HL-60 (cell line): ENCODE data around the gene GNG10.
"Not testable (repeated sequence)": the region's sequence is repeated elsewhere in the genome, so short reads cannot be mapped to it uniquely, and the experiment has no call there.

Experiments
- DNase-seq, 2 experiments: peaks; one replicate each; pipeline ENCODE4 v3.0.0-alpha.2; 2010 to 2020; ENCODE audit warnings: low read depth in 1 of 2, low spot score in 1 of 2
- H3K27ac ChIP-seq: fragments of 250-450 bp; sonication (Bioruptor Pico); replicated peaks from 2 replicates; pipeline ENCODE4 v1.5.1; 2020; ENCODE audit warnings: mild to moderate bottlenecking, moderate library complexity
- H3K27me3 ChIP-seq: fragments of 250-450 bp; sonication (Bioruptor Pico); 2 replicates; pipeline ENCODE4 v1.5.1; 2021; ENCODE audit warnings: mild to moderate bottlenecking, moderate library complexity; ENCODE audit not compliant: insufficient read depth, poor library complexity, severe bottlenecking
- H3K4me3 ChIP-seq: replicated peaks from 2 replicates; pipeline ENCODE4 v1.5.1; 2011; ENCODE audit warnings: mild to moderate bottlenecking, control low read depth, low read length; ENCODE audit not compliant: insufficient read depth
- CTCF ChIP-seq: IDR thresholded peaks from one replicate; pipeline ENCODE4 v1.5.1; 2011; ENCODE audit warnings: low read length, control low read depth, inconsistent platforms; ENCODE audit not compliant: insufficient read depth
- GABPA ChIP-seq: IDR thresholded peaks from 2 replicates; pipeline ENCODE4 v1.6.1; 2012; ENCODE audit warnings: low read depth
- POLR2AphosphoS5 ChIP-seq: IDR thresholded peaks from 2 replicates; pipeline ENCODE4 v1.6.1; 2012; ENCODE audit warnings: low read depth
- REST ChIP-seq: IDR thresholded peaks from 2 replicates; pipeline ENCODE4 v1.6.1; 2012; ENCODE audit warnings: low read depth; ENCODE audit not compliant: insufficient replicate concordance
- SPI1 ChIP-seq: IDR thresholded peaks from 2 replicates; pipeline ENCODE4 v1.6.1; 2012; ENCODE audit warnings: low read depth, mild to moderate bottlenecking, borderline replicate concordance

Gene GNG10

DNA sequence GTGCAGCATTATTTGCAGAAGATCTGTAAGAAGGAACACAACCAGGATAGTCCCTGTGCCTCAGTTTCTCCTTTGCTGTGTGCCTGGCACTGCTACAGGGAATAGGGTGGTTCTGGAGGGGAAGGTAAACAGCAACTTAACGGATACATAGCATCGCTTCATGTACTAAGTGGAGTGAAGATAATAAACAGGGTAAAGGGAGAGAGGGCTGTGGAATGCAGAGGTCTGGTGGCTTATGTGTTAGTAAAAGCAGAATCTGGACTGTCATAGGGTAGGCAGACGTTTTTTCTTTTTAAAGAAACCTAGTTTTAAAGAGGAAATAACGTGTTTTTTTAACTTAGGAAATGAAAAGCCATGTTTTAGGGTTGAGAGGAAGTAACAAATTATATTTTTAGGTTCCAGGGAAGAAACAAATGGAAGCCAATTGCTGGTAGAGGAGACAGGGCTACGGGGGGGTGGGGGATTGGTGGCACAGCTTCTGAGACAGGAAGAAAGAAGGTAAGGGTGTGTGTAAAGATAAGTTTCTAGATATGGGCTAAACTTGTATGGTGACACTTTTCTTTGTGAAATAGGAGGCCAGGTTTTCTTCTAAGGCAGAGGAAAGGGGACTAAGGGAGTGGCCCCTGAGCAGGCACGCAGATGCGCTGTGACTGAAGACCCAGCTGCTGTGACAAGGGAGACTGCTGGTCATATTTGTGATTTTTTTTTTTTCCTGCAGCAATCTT, 1.3 kb downstream of the GNG10 start:
- Histone ChIP-seq H3K4me3 (peak overlapping the region; percentile 87), H3K27me3 (no peaks in the 10 kb centered on the region), H3K27ac (peak overlapping the region; percentile 49)
- no peak for DNase-seq
- TF ChIP-seq POLR2AphosphoS5 (no peak), SPI1 (no peak), REST (no peak), GABPA (no peak), CTCF (no peak)

DNA sequence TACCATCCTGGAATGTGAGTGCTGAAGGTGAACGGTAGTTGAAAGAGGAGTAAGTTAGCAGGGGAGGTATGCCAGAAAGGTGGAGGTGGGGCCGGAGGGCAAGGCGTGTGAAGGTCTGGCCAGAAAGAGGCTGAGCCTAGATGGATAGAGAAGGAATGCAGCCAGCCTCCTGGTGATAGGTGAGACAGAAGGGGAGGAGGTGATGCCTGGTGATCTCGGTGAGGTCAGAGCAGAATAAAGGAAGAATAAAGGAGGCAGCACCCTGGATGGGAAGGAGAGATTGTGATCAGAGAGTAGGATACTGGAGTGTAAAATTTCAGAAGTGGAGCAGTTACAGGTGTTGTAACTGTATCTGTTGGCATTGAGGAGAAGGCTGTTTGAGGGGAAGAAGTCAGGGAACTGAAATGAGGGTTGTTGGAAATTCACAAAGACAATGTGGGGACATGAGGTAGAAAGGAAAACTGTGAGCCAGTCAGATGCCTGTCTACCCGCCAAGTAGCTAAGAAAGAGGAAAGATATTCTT, 2.0 kb downstream of the GNG10 start:
- TF ChIP-seq REST: no peak
- no peak for TF ChIP-seq GABPA
- TF ChIP-seq POLR2AphosphoS5: no peak
- no peak for TF ChIP-seq SPI1
- TF ChIP-seq CTCF: no peak
- Histone ChIP-seq H3K27ac (no peak overlapping the region), H3K27me3 (no peaks in the 10 kb centered on the region), H3K4me3 (no peak overlapping the region)
- DNase-seq: no peak

- Histone ChIP-seq H3K27ac (no peak overlapping the region), H3K4me3 (no peak overlapping the region), H3K27me3 (no peaks in the 10 kb centered on the region)
- DNase-seq: no peak
- TF ChIP-seq CTCF (no peak), POLR2AphosphoS5 (no peak), SPI1 (no peak), REST (no peak), GABPA (no peak)
Observed at GRCh38 chr9:111668026-111668573, 6.7 kb downstream of the GNG10 start.

GRCh38 chr9:111668601-111669000, 7.2 kb downstream of the GNG10 start:
- H3K27ac ChIP-seq, H3K27me3 ChIP-seq, DNase-seq, H3K4me3 ChIP-seq: not testable (repeated sequence)
